LHCN-M2 (cell line): ENCODE measurements around the gene MAPK8. TPM values are rescaled to one million over a fixed set of nuclear protein-coding genes. Genes with fewer than 3 reads are reported as not detected.
A peak's percentile ranks its signal among the peaks of the same experiment; 100 is the strongest.

Source experiments
- DNase-seq: peaks from one replicate; pipeline ENCODE4 v3.0.0-alpha.2; 2012; ENCODE audit warnings: low read depth
- total RNA-seq: library from RNA; depleted of rRNA; stranded (reverse); fragments of >200 nt; gene quantifications from 2 replicates; pipeline ENCODE4 v1.2.3, GENCODE V29; 2014

Gene MAPK8
- total RNA-seq, 1 experiment from 2014 or later: 46.0 TPM

DNA sequence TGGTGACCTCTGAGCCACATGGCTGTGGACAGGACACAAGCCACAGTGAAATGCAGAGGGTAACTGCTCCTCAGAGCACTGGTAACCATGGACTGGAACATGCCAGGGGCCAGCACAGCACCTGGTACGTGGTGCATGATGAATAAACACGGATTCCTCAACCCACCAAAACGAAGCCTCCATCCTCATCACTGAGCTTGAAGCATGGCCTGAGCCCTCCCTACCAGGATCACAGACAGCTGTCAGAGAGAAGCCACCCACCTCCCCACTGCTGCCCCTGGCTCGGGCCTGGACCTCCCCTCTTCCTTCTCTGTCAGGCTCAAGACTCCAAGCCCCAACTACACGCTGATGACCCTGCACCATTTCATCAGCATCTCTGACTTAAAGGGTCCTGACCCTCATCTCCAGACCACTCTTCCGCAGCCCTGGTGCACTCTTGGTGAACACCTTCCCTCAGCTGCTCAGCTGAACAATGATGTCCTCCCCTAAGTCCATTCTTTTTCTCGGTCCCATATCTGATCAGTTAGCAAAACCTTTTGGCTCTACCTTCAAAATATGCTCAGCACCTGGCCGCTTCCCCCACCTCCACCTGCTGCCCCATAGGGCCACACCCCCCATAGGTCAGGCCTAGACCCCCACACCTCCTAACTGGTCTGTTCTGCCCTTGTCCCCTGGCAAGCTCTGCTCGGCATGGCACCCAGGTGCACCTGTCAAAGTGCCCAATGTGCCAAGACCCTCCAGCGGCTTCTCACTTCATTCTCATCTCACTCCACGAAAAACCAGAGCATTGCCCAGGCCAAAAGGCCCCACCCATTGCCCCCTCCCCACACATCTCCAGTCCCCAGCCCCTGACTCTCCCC is 141.1 kb downstream of the MAPK8 start:
- DNase-seq: no peak

DNA sequence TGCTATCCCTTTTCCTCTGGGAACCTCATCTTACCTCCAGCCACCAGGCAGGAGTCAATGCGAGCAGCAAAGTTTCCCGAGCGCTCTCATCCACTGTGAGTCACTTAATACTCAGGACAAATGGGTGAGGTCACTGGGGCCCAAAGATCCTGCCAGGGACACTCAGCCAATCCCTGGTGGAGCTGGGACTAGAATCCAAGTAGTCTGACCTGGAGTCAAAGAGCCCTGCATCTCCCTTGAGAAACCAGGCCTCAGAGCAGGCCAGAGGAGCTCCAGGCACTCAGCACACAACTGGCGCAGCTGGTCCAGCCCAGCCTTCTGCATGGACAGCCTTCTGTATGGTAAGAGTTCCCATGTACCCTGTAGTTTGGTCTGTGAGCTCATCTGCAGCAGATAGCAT is 142.3 kb downstream of the MAPK8 start:
- peak; percentile 75 for DNase-seq

DNA sequence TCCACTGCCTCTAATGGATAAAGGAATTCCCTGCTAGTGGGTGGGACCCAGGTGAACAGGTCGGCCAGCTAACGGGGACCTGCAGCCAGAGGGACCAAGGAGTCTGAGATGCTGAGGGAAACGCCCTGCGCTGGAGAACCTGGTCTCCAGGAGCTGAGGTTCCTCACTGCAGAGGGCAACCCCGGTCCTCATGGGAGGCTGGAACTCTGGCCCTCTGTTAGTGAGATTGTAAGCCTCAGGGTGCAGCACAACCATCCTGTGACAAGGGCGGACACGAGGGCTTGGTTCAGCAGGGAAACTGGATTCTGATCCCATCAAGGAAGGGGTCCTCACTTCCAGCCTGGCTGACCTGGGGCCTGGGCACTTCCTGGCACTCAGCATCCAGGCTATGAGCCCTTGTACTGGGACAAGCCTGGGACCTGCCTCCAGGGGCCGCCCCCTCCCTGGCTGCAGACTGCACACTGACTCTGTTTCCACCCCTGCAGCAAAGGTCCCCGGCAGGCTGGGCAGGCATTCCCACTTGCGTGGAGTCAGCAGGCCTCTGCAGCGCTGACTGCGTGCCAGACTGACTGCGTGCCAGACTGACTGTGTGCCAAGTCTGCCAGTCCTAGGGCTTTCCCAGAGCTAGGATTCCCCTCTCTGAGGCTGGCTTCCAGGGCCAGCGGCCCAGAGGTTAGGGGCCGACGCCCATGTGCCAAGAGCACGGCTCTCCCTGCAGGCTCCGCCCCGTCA is 143.2 kb downstream of the MAPK8 start:
- no peak for DNase-seq

DNA sequence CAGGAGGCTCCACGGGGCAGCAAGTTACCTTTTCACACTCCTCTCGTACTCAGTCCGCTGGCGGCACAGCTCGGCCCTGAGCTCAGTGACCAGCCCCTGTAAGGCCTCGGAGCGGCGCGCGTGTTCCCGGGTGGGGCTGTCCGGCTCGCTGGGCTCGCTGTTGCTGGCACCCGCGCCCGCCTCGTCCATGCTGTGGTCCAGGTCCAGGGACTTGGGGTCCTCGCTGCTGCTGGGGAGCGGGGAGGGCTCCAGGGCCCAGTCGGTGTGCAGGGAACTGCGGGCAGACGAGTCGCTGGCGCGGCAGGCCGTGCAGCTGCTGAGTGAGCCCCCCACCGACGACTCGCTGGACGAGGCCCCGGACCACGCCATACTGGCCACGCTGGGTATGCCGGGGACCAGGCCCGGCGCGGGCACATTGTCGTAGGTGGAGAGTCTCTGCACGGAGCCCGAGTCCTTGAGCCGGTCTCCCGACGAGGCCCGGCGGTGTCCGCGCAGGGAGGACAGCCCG is 143.8 kb downstream of the MAPK8 start:
- no peak for DNase-seq

DNA sequence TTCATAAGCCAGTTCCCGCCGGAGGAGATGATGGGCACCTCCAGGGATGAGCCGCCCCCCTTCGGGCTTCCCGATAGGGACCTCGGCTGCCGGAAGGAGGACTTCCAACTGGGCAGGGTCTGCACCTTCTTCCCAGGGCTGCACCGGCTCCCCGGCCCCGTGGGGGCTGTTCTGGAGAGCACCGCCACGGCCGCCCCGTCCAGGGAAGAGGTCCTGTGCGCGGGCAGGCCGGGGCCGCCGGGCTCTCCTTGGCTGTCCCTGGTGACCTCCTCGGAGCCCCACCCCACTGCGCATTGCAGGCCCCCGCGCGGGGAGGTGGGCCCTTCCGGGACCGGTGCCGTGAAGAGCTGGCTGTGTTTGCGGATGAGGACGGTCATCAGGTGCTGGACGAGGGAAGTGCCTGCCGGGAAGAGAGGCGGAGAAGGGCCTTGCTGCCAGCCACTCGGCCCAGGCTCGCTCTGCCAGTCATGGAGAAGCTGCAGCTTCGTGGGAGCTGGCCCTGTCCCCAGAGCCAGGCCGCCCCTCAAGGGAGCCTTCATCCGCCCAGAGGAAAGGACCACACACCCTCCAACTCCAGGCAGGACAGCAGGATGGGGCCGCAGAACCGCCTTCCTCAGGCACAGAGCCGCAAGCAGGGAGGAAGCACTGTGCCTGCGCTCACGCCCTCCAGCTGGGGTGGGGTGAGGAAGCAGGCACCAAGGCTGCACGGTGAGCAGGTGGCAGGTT is 144.4 kb downstream of the MAPK8 start:
- DNase-seq: no peak

DNA sequence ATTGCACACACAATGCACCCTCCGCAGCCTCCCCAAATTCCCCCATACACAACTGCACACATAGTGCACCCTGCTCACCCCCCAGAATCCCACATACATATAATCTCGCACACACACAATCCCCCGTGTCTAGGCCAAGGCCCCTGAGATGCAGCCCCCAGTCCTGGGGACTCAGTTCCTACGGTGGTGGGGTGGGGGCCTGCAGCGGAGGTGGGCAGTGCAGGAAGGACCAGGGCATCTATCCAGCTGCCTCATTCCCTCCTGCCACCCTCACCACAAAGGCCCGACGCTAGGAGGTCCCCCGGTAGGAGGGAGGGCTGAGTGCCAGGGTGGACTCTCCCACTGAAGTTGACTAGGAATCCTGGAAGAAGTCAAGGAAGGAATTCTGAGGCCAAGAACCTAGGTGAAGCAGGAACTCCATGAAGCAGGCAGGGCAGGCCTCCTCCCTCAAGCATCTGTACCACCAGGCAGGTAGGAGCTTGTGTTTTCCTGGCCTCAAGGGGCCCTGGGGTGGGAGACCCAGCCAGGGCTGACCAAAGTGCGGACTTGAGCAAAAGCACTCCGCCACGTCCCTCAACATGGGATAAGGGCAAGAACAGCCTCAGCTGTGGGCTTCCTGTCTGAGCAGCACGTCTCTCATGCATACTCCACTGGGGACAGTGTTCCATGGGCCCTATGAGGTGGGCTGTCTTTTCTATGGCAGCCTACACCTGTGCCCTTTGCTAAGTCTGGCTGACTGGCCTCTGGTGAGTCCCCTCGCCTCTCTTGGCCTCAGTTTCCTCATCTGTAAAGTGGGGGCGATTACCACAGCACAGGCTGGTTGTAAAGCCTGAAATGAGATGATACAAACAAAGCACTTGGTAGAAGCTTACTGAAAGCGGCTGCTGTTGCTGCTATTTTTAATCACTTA is 145.7 kb downstream of the MAPK8 start:
- no peak for DNase-seq

DNA sequence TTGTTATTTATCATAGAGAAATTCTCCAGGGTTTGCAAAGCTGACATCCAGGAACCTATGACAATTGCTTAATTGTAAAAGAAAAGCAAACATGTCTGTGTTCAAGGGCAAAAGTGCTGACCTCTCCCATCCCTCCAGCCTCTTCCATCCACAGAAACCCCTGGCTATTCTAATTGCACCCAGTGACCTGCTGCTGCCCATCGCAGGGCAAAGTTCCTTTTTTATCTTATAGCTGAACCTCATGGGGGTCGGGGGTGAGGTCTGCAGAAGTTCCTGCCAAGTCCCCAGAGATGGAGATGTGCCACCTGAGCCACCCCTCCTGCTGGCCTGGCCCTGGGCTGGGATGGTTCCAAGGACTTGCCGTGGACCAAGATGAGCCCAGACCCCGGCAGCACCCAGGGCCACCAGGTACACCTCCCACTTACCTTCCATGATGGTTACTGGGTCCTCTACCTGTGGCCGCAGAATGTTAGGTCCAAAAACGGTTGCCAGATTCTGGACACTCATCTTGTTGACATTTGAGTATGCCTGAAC is 146.5 kb downstream of the MAPK8 start:
- no peak for DNase-seq

DNA sequence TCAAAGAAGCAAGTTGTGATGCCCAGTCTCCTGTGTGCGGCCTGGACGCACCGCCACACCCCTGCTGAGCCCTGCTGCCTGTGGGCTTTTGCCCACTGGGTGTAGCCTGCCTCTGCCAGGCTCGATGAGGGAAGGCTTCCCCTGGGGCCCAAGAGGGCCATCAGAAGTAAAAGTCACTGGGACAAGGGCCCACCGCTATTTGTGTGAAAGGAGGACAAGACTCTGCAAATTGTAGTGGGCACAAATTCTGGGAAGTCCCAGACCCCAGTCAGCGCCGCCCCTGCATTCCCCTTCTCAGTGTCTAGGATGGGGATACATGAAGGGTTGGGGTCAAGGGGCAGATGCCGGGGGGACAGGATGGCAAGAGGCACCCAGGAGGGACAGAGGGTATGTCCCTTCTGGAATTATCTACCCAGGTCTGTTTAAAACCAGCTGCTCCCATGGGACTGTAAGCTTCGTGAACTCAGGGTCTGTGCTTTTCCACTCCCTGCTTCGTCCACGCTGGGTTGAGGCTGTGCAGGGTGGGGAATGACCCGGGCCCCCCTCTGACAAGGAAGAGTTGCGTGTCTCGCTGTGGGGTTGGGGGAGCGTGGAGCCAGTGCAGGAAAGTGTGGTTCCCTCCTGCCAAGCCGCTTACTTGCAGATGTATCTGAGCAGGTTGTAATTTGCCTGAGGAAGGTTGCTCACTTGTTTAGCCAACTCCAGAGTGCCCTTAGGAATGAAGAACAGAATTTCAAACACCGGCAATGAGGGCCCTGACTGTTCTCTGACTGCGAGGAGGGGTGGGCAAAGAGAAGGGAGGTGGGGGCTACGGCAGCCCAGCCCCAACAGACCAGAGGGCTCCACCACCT is 147.2 kb downstream of the MAPK8 start:
- DNase-seq: no peak

DNA sequence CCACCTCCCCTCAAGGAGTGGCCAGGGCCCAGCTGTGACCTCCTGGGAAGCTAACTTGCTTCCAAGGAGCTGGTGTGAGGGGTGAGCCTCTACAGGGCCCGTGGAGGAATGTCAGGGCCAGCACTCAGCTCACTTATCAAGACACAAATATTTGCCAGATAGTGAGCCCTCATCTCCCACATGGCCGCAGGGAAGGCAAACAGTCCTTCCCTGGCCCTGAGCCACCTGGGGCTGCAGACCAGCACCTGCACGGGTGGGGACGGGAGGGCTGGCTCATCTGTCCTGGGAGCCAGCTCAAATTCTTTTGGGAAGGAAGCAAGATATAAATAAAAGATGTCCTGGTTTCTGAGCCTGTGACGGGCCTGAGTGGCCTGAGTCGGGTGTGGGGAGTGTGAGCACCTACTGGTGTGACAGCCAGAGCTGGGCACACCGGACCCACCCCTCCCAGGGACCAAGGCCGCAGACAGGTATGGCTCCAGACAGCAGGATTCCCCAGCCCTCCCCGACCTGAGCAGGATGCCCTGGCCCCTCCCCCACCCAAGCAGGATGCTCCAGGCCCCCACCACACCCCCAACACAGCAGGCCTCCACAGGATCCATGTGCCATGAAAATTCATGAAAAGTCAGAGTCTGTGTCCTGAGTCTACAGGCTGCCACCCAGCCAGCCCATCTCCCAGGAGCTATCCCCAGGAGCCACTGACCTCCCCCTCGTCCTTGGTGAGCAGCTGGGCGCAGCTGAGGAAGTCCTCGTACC is 148.0 kb downstream of the MAPK8 start:
- no peak for DNase-seq

DNA sequence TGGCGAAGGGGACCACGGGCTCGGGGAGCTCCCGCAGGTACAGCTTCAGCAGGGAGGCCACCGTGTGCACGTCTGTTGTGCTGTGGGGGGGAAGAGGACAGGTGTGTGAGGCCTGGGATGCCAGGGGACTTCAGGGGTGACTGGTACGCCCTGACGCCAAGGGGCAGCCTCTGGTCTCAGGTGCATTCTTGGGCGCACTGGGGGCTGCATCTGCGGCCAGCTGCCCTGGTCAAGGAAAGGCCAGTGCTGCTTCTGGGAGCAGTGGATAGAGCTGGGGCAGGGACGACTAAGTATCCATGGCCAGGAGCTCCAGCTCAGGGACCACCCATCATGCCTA is 148.5 kb downstream of the MAPK8 start:
- no peak for DNase-seq

DNA sequence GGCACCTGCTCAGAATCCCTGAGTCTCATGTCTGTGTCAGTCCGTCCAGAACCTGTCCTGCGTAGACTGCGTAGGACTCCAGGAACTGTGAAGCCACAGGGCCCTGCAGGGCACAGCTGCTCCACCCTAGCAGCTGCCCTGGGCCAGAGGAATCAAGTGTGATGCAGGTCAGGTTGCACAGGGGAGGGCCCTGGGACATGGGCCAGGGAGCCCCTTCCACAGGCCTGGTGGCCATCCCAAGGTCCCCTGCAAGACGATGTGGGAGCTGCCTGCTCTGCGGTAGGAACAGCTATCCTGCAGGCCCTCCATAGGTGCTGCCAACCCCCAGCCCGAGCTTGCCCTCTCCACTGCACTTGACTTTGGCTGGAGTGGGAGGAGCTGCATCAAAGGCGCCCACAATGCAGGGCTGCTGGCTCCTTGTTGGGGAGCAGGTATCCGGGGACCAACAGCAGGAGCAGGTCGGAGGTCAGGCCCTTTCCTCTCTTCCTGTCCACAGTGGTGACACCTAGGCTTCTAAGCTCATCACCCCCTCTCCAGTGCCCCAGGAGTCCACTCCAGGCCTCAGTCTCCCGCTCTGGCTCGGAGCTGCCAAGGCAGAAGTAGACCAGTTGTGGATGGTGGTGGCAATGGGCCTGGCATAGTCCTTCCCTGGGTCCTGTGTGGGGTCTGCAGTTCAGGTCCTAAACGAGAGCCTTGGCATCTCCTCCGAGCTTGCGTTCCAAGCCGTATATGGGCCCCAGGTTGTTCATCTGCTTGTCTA is 149.1 kb downstream of the MAPK8 start:
- no peak for DNase-seq

DNA sequence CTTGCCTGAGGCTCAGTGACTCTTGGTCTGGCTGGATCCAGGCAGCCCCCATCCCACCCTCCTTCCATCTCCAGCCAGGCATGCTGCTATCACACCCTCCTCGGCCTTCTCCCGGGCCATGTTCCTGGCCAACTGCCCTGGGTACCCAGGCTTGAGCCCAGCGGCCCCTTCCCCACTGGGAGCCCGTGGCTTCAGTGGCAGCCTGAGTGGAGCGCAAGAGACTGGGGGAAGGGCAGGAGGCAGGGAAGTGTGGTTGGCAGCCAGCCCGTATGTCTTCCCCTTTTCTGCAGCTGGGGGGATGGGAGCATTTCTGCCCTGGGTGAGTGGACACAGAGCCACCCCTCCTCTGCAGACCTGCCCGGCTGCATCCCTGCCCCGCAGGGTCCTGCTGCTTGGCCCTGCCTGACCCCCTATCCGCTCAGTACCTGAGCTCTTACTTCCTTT is 149.9 kb downstream of the MAPK8 start:
- DNase-seq: no peak

DNA sequence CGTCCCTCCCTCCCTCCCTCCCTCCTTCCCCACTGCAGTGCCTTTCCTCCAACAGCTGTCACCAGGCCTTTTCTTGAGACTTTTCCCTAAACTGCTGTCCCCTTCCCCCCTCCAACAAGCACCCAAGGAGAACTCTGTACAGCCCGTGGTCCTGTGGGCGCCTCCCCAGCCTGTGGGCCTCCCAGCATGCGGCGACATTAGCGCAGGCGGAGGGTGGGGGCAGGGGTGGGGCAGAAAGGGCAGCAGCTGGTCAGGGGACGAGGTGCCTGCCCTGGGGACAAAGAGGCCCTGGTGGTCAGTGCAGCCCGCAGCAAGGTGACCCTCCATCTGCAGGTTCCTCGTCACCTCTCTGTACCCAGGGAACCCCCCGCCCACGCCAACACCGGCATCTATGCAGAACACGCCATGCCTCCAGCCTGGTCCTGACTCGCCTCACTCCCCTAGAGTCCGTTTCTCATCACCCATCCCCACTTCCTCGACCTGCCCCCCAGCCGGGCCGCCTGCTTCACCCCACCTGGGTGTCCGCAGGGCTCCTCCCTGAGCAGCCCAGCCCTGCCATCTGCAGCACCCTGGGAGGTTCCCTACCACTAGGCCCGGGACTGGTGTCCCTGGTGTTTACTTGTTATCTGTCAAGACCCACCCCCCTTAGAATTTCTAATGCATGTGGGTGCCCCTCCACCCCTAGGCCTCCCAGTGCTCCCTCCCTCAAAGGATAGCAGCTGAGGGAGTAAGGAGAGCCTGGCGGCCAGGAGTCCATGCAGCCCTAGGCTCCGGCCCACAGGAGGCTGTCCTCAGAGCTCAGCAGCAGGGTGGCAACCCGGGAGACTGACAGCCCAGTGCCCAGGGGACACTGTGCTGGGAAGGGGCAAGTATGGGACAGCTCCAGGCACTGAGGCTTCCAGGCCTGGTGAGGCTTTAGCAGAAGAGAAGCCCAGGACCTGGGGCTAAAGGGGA is 150.6 kb downstream of the MAPK8 start:
- no peak for DNase-seq

DNA sequence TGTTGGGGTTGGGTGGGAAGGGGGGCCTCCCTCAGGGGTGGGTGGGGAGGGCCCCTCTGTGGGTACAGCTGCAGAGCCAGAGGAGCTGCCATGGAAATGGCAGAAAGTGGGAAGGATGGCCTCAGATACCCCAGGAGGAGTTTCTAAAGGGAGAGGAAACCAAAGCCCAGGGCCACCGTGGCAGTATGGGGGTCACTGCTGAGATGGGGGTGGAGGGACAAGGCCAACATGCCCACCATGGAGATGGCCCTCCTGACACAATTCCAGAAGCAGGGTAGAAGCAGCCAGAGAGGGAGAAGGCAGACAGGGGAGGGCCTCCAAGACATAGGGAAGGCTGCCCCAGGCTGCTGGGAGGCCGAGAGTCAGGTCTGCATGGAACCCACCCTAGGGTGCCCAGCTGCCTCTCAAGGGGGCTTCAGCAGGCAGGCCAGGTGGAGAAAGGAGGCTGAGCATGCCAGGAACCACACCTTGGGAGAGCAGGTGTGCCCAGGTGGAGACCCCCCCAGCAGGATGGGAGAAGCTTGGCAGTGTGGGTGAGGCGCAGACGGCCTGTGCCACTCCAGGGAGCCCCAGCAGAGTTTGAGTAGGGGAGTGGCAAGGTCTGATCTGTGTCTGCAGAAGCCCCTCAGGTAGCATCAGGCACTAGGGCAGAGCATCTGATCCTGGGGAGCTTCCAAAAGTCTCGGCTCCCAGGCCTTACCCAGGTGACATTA is 151.6 kb downstream of the MAPK8 start:
- no peak for DNase-seq

DNA sequence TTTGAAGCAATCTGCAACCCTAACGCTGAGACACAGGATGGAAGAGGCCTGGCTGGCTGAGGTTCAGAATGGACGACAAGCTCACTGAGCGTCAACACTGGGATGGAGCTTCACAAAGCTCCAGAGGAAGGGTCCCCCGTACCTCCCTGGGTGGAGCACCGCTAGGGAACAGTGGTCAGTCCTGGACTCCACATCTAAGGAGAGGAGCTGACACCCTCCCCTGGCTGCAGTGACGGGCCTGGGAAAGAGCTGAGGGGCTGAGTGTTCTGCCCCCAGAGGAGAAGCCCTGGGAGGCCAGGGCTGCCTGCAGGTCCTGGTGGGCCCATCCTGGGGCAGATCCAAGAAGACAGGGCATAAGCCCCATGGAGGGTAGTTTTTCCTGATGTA is 152.2 kb downstream of the MAPK8 start:
- no peak for DNase-seq
